Uterus (tissue), 4 donors: Measurements from ENCODE around the gene GATAD2B. TPM values are rescaled to one million over a fixed set of nuclear protein-coding genes. Genes with fewer than 3 reads are reported as not detected.

Experiments used
- DNase-seq, 2 donors: peaks; one replicate each; pipeline ENCODE4 v3.0.0-alpha.2; 2019 to 2020
- H3K27ac ChIP-seq, 2 donors: fragments of 200-600 bp; sonication (generic); 1 replicate in 1 of 2; 2 replicates in 1 of 2; pipeline ENCODE4 v1.5.1; 2016 to 2018
- H3K27me3 ChIP-seq, 2 donors: fragments of 200-600 bp; sonication (generic); one replicate each; pipeline ENCODE4 v1.5.1; 2018 to 2019; ENCODE audit warnings: control low read depth in 1 of 2
- H3K36me3 ChIP-seq, 2 donors: fragments of 200-600 bp; sonication (generic); one replicate each; pipeline ENCODE4 v1.5.1; 2019; ENCODE audit warnings: control low read depth in 1 of 2
- H3K4me1 ChIP-seq, 2 donors: fragments of 200-600 bp; sonication (generic); one replicate each; pipeline ENCODE4 v1.5.1; 2018 to 2019; ENCODE audit warnings: control low read depth in 1 of 2
- H3K4me3 ChIP-seq, 2 donors: fragments of 200-600 bp; sonication (generic); 1 replicate in 1 of 2; 2 replicates in 1 of 2; pipeline ENCODE4 v1.5.1; 2018 to 2019; ENCODE audit warnings: mild to moderate bottlenecking in 1 of 2
- H3K9me3 ChIP-seq, 2 donors: fragments of 200-600 bp; sonication (generic); one replicate each; pipeline ENCODE4 v1.5.1; 2019; ENCODE audit warnings: control low read depth in 1 of 2
- CTCF ChIP-seq, 4 experiments: fragments of 200-600 bp in 2 of 4; fragments of 450-650 bp in 2 of 4; sonication (generic) in 2 of 4; IDR thresholded peaks; one replicate each; pipeline ENCODE4 v1.5.1; 2016 to 2019; ENCODE audit warnings: antibody characterized with exemption in 4 of 4, mild to moderate bottlenecking in 2 of 4, moderate library complexity in 1 of 4
- POLR2A ChIP-seq, 2 donors: fragments of 450-650 bp; IDR thresholded peaks; one replicate each; pipeline ENCODE4 v1.6.1; 2016; ENCODE audit warnings: antibody characterized with exemption in 2 of 2, mild to moderate bottlenecking in 1 of 2, moderate library complexity in 1 of 2
- intact Hi-C: fragments of 100-400 bp; cut with DNase I; formaldehyde crosslinking; loops from one replicate; pipeline ENCODE4 v1.15.1; 2023; ENCODE audit warnings: low total_unique reads
- total RNA-seq, 4 donors: library from RNA; depleted of rRNA in 3 of 4; stranded (reverse); fragments of >200 nt in 3 of 4; gene quantifications; one replicate each; pipeline versions ENCODE4 v1.1.0 to v1.2.4, GENCODE V29; 2014 to 2023
- donor health status: DM: yes; HTN: yes; CAD: no.

Gene GATAD2B
- total RNA-seq, 4 donors from 2014 or later = 7.1 to 79.0 (median 26.6) TPM

GRCh38 chr1:153803470-153804056 is 119.2 kb downstream of the GATAD2B start:
- Histone ChIP-seq H3K36me3 (no peaks in the 10 kb centered on the region), H3K9me3 (no peaks in the 10 kb centered on the region), H3K27ac (no peak overlapping the region), H3K4me3 (no peak overlapping the region), H3K27me3 (no peaks in the 10 kb centered on the region), H3K4me1 (no peaks in the 10 kb centered on the region)
- intact Hi-C loops = no loop called here
- DNase-seq = no peak
- TF ChIP-seq POLR2A (IDR thresholded peaks at IDR 0.05) = no peak
- no peak for TF ChIP-seq CTCF (IDR thresholded peaks at IDR 0.05)

GRCh38 chr1:153801786-153802697 is 120.7 kb downstream of the GATAD2B start:
- no peak overlapping the region for H3K4me3 ChIP-seq

GRCh38 chr1:153801028-153801625 is 121.6 kb downstream of the GATAD2B start:
- H3K4me3 ChIP-seq = no peak overlapping the region
- no peak overlapping the region for H3K27ac ChIP-seq
- no peaks in the 10 kb centered on the region for H3K27me3 ChIP-seq
- no peak for TF ChIP-seq POLR2A (IDR thresholded peaks at IDR 0.05)
- no peak for TF ChIP-seq CTCF (IDR thresholded peaks at IDR 0.05)
- no peak for DNase-seq
- no peaks in the 10 kb centered on the region for H3K36me3 ChIP-seq
- H3K9me3 ChIP-seq = no peaks in the 10 kb centered on the region
- intact Hi-C loops = no loop called here
- no peaks in the 10 kb centered on the region for H3K4me1 ChIP-seq

More at GRCh38 chr1:153801786-153802697, 120.7 kb downstream of the GATAD2B start:
- DNase-seq = no peak
- TF ChIP-seq CTCF (IDR thresholded peaks at IDR 0.05) (no peak), POLR2A (IDR thresholded peaks at IDR 0.05) (no peak)
- Histone ChIP-seq H3K27me3 (no peaks in the 10 kb centered on the region), H3K27ac (no peak overlapping the region), H3K36me3 (no peaks in the 10 kb centered on the region), H3K9me3 (no peaks in the 10 kb centered on the region), H3K4me1 (no peaks in the 10 kb centered on the region)
- intact Hi-C loops = no loop called here

GRCh38 chr1:153800516-153800915 is 122.3 kb downstream of the GATAD2B start:
- no peak for DNase-seq
- no peaks in the 10 kb centered on the region for H3K4me1 ChIP-seq
- TF ChIP-seq CTCF (IDR thresholded peaks at IDR 0.05) (no peak), POLR2A (IDR thresholded peaks at IDR 0.05) (no peak)
- H3K36me3 ChIP-seq = no peaks in the 10 kb centered on the region
- no peaks in the 10 kb centered on the region for H3K27me3 ChIP-seq
- no peak overlapping the region for H3K4me3 ChIP-seq
- H3K9me3 ChIP-seq = no peaks in the 10 kb centered on the region
- intact Hi-C loops = no loop called here
- H3K27ac ChIP-seq = no peak overlapping the region
